K562 (cell line): ENCODE data around the gene SNAPC2.

Experiments
- CREB1 ChIP-seq, 2 experiments: sonication (generic) in 1 of 2; formaldehyde crosslinking in 1 of 2; IDR thresholded peaks; 2 replicates each; pipeline versions ENCODE4 v1.6.1 to v1.8.0; 2012 to 2022; ENCODE audit warnings: inconsistent platforms in 1 of 2, mild to moderate bottlenecking in 1 of 2, missing genetic modification reagents in 1 of 2, moderate library complexity in 1 of 2
- EP300 ChIP-seq: IDR thresholded peaks from 2 replicates; pipeline ENCODE4 v1.6.1; 2012; ENCODE audit warnings: low read length, improper control_type of control experiment
- EZH2 ChIP-seq: IDR thresholded peaks from 2 replicates; pipeline ENCODE4 v1.6.1; 2012; ENCODE audit warnings: low read depth, mild to moderate bottlenecking, inconsistent platforms, low read length, borderline replicate concordance
- HDAC1 ChIP-seq, 2 experiments: fragments of 450-650 bp; IDR thresholded peaks; 2 replicates each; pipeline ENCODE4 v1.6.1; 2016 to 2017; ENCODE audit warnings: inconsistent platforms in 1 of 2, mild to moderate bottlenecking in 1 of 2, moderate library complexity in 1 of 2
- NFRKB ChIP-seq: fragments of 450-650 bp; IDR thresholded peaks from 2 replicates; pipeline ENCODE4 v1.6.1; 2016; ENCODE audit warnings: low read depth
- POLR2A ChIP-seq: fragments of 450-650 bp; conservative IDR thresholded peaks from 2 replicates; pipeline ENCODE4 v1.6.1; 2016
- PRMT5 ChIP-seq: sonication (generic); formaldehyde crosslinking; IDR thresholded peaks from 2 replicates; pipeline ENCODE4 v1.5.0; 2020; ENCODE audit warnings: missing genetic modification reagents
- RCOR1 ChIP-seq, 2 experiments: IDR thresholded peaks; 2 replicates each; pipeline ENCODE4 v1.6.1; 2012; ENCODE audit warnings: low read depth in 2 of 2, low read length in 2 of 2, borderline replicate concordance in 1 of 2, improper control_type of control experiment in 1 of 2
- SIN3A ChIP-seq, 2 experiments: fragments of 150-350 bp in 1 of 2; IDR thresholded peaks; 2 replicates each; pipeline ENCODE4 v1.6.1; 2011 to 2016; ENCODE audit warnings: borderline replicate concordance in 2 of 2, low read depth in 2 of 2, low read length in 2 of 2, mild to moderate bottlenecking in 2 of 2, moderate library complexity in 2 of 2; ENCODE audit not compliant: control insufficient read depth in 1 of 2
- TCF3 ChIP-seq: sonication (generic); formaldehyde crosslinking; IDR thresholded peaks from 2 replicates; pipeline ENCODE4 v1.4.0; 2020; ENCODE audit warnings: mild to moderate bottlenecking, missing genetic modification reagents
- ZFP30 ChIP-seq: fragments of 250-450 bp; sonication (Bioruptor Pico); IDR thresholded peaks from 2 replicates; pipeline ENCODE4 v1.8.0; 2022; ENCODE audit warnings: moderate library complexity, mild to moderate bottlenecking, inconsistent platforms, borderline replicate concordance
- ZKSCAN1 ChIP-seq: fragments of 150-350 bp; IDR thresholded peaks from 2 replicates; pipeline ENCODE4 v1.6.1; 2016; ENCODE audit warnings: low read depth, low read length
- ZZZ3 ChIP-seq: fragments of 450-650 bp; IDR thresholded peaks from 2 replicates; pipeline ENCODE4 v1.6.1; 2016; ENCODE audit warnings: antibody characterized with exemption, mild to moderate bottlenecking, moderate library complexity
- TF ChIP-seq, protein P1 (sequence below): fragments of 250-450 bp; sonication (Bioruptor Pico); IDR thresholded peaks from 2 replicates; pipeline ENCODE4 v1.5.0; 2020; ENCODE audit warnings: mild to moderate bottlenecking

DNA sequence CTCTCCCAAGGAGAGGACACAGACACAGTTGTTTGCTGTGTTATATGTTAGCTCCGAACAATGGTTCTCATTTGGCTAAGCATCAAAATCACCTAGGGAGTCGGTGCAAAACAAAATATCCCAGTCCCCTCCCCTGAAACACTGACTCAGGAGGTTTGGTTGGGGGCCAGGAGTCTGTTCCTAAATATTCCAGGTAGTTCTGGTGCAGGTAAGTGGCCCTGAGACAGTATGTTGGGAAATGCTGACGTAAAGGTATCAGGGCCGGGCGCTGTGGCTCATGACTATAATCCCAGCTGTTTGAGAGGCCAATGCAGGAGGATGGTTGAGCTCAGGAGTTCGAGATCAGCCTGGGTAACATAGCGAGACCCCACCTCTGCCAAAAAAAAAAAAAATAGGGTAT is 18.8 kb upstream of the SNAPC2 start:
- TF ChIP-seq NFRKB = no peak
- TF ChIP-seq ZKSCAN1 = no peak
- TF ChIP-seq ZZZ3 = no peak
- TF ChIP-seq SIN3A (IDR thresholded peaks at IDR 0.05; ENCODE audit: borderline replicate concordance in 2 of 2, control insufficient read depth in 1 of 2, low read depth in 2 of 2, low read length in 2 of 2) = no peak
- no peak for TF ChIP-seq CREB1 (IDR thresholded peaks at IDR 0.05)
- no peak for TF ChIP-seq CREB1 (CRISPR knock-in tag; IDR thresholded peaks at IDR 0.05)
- TF ChIP-seq EP300 = no peak
- TF ChIP-seq ZFP30 (CRISPR knock-in tag) = no peak
- TF ChIP-seq, protein P1, sequence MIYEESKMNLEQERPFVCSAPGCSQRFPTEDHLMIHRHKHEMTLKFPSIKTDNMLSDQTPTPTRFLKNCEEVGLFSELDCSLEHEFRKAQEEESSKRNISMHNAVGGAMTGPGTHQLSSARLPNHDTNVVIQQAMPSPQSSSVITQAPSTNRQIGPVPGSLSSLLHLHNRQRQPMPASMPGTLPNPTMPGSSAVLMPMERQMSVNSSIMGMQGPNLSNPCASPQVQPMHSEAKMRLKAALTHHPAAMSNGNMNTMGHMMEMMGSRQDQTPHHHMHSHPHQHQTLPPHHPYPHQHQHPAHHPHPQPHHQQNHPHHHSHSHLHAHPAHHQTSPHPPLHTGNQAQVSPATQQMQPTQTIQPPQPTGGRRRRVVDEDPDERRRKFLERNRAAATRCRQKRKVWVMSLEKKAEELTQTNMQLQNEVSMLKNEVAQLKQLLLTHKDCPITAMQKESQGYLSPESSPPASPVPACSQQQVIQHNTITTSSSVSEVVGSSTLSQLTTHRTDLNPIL = no peak
- no peak for TF ChIP-seq PRMT5 (CRISPR knock-in tag)
- no peak for TF ChIP-seq RCOR1 (IDR thresholded peaks at IDR 0.05; ENCODE audit: borderline replicate concordance in 1 of 2, low read depth in 2 of 2, low read length in 2 of 2)
- TF ChIP-seq EZH2 = no peak
- no peak for TF ChIP-seq POLR2A
- TF ChIP-seq HDAC1 (IDR thresholded peaks at IDR 0.05) = no peak
- no peak for TF ChIP-seq TCF3
